Measurements from ENCODE around the gene RND1. TPM values are rescaled to one million over a fixed set of nuclear protein-coding genes. Genes with fewer than 3 reads are reported as not detected.

Gene RND1
- total RNA-seq, 2 experiments from 2014 or later: 4.8 to 5.7 TPM

DNA sequence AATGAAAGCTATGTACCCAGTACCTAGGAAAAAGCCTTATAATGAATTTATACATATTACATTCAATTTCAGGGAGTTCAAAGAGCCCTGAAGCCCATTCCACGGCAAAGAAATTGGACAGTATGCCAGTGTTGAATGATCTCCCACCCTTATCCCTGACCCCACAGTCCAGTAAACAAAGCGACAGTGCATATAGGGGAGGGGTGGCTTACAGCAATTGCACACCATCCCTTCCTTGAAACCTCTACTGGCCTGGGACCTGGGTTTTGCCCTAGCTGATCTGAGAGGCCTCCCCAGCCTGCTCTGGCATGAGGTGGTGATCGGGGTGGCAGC lies 17.3 kb upstream of the RND1 start:
- Histone ChIP-seq H3K27me3 (ENCODE audit: control insufficient read depth in 1 of 2, insufficient read depth in 2 of 2, low read length in 2 of 2) (peaks cover 16 to 22% of the 10 kb centered on the region in 2 experiments), H3K4me1 (ENCODE audit: insufficient read depth, low read length) (no peaks in the 10 kb centered on the region), H3K27ac (ENCODE audit: low read depth in 1 of 2, low read length in 2 of 2) (no peak overlapping the region), H3K9me3 (ENCODE audit: control insufficient read depth in 1 of 2, insufficient read depth in 1 of 2, low read length in 2 of 2) (no peaks in the 10 kb centered on the region), H3K36me3 (ENCODE audit: insufficient read depth, low read length) (no peaks in the 10 kb centered on the region), H3K4me3 (ENCODE audit: low read length) (no peak overlapping the region)
- H3K4me3 Mint-ChIP-seq: no peak overlapping the region
- ATAC-seq (ENCODE audit: poor library complexity) (no peak), DNase-seq (no peak)
- POLR2A ChIA-PET: no interaction called here
- H3K9me3 Mint-ChIP-seq: no peaks in the 10 kb centered on the region
- H3K36me3 Mint-ChIP-seq (ENCODE audit: low read depth): no peaks in the 10 kb centered on the region
- CTCF ChIA-PET: interaction anchor here (1.1 kb wide), 1 partner anchor 30 kb away, joined by 3 read pairs; no protein-coding TSS in a partner anchor
- TF ChIP-seq, protein P1, sequence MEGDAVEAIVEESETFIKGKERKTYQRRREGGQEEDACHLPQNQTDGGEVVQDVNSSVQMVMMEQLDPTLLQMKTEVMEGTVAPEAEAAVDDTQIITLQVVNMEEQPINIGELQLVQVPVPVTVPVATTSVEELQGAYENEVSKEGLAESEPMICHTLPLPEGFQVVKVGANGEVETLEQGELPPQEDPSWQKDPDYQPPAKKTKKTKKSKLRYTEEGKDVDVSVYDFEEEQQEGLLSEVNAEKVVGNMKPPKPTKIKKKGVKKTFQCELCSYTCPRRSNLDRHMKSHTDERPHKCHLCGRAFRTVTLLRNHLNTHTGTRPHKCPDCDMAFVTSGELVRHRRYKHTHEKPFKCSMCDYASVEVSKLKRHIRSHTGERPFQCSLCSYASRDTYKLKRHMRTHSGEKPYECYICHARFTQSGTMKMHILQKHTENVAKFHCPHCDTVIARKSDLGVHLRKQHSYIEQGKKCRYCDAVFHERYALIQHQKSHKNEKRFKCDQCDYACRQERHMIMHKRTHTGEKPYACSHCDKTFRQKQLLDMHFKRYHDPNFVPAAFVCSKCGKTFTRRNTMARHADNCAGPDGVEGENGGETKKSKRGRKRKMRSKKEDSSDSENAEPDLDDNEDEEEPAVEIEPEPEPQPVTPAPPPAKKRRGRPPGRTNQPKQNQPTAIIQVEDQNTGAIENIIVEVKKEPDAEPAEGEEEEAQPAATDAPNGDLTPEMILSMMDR (IDR thresholded peaks at IDR 0.05): no peak
- H3K4me1 Mint-ChIP-seq (ENCODE audit: low read depth): no peaks in the 10 kb centered on the region
- intact Hi-C loops (cut with DNase I, micrococcal nuclease): no loop called here
- H3K27ac Mint-ChIP-seq: no peak overlapping the region
- peaks cover 32% of the 10 kb centered on the region for H3K27me3 Mint-ChIP-seq

DNA sequence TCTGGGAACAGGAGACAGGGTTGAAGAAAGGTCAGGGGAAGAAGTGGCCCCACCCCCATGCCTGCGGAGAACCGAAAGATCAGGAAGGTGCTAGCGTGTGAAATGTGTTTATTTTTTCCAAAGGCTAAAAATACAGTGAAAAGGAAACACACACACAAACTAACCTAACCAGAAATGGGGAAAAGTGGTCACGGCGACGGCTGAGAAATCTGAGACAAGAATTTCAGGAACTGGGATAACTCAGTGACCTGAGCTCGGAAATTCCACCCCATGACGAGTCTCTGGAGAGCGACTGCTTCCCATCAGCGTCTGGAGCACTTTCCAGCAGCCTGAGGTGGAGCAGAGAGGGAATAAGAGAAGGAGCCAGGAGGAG lies 16.6 kb upstream of the RND1 start:
- Mint-ChIP-seq H3K27ac (no peak overlapping the region), H3K4me1 (ENCODE audit: low read depth) (no peaks in the 10 kb centered on the region), H3K27me3 (peaks cover 32% of the 10 kb centered on the region), H3K36me3 (ENCODE audit: low read depth) (no peaks in the 10 kb centered on the region), H3K4me3 (no peak overlapping the region), H3K9me3 (no peaks in the 10 kb centered on the region)
- Histone ChIP-seq H3K4me3 (ENCODE audit: low read length) (no peak overlapping the region), H3K27ac (ENCODE audit: low read depth in 1 of 2, low read length in 2 of 2) (no peak overlapping the region), H3K4me1 (ENCODE audit: insufficient read depth, low read length) (no peaks in the 10 kb centered on the region), H3K36me3 (ENCODE audit: insufficient read depth, low read length) (no peaks in the 10 kb centered on the region), H3K9me3 (ENCODE audit: control insufficient read depth in 1 of 2, insufficient read depth in 1 of 2, low read length in 2 of 2) (no peaks in the 10 kb centered on the region), H3K27me3 (ENCODE audit: control insufficient read depth in 1 of 2, insufficient read depth in 2 of 2, low read length in 2 of 2) (peaks cover 16 to 22% of the 10 kb centered on the region in 2 experiments)
- intact Hi-C loops (cut with DNase I, micrococcal nuclease): no loop called here
- no peak for ATAC-seq (ENCODE audit: poor library complexity)
- CTCF ChIA-PET: interaction anchor here (2.3 kb wide), 1 partner anchor 29 kb away, joined by 5 read pairs; no protein-coding TSS in a partner anchor
- TF ChIP-seq, protein P1 (IDR thresholded peaks at IDR 0.05): no peak
- peak in 2 of 14 experiments; percentile 17 to 25 for DNase-seq
- POLR2A ChIA-PET: interaction anchor here (0.9 kb wide), 1 partner anchor 25 kb away, joined by 4 read pairs; no protein-coding TSS in a partner anchor

DNA sequence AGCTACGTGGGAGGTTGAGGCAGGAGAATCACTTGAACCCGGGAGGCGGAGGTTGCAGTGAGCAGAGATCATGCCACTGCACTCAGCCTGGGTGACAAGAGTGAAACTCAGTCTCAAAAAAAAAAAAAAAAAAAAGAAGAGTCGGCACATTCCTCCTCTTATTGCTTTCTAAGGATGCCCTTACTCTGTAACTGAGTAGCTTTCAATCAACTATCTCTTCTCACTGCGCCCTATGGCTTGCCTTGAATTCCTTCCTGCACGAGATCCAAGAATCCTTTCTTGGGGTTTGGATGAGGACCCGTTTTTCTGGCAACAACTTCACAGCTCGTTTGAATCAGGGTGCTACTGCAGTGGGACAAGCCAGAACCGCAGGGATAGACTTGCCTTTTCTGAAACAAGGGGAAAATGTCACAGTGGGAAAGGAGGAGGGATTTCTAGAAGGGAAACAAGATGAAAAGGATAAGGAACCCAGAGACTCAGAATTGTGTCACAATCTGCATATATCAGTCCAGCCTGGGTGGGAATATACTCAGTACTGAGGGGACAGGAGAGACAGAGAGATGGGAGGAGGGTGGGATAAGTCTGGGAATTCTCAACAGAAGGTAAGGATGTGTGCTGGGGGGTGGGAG lies 16.1 kb upstream of the RND1 start:
- H3K27me3 ChIP-seq (ENCODE audit: control insufficient read depth in 1 of 2, insufficient read depth in 2 of 2, low read length in 2 of 2): peaks cover 16 to 22% of the 10 kb centered on the region in 2 experiments
- no peaks in the 10 kb centered on the region for H3K4me1 ChIP-seq (ENCODE audit: insufficient read depth, low read length)
- intact Hi-C loops (cut with DNase I, micrococcal nuclease): no loop called here
- no peaks in the 10 kb centered on the region for H3K36me3 Mint-ChIP-seq (ENCODE audit: low read depth)
- no peak for DNase-seq
- H3K27ac Mint-ChIP-seq: no peak overlapping the region
- ChIA-PET POLR2A (interaction anchor here (0.9 kb wide), 1 partner anchor 25 kb away, joined by 4 read pairs; no protein-coding TSS in a partner anchor), CTCF (interaction anchor here (2.3 kb wide), 1 partner anchor 29 kb away, joined by 5 read pairs; no protein-coding TSS in a partner anchor)
- H3K4me3 ChIP-seq (ENCODE audit: low read length): no peak overlapping the region
- no peaks in the 10 kb centered on the region for H3K36me3 ChIP-seq (ENCODE audit: insufficient read depth, low read length)
- no peaks in the 10 kb centered on the region for H3K9me3 ChIP-seq (ENCODE audit: control insufficient read depth in 1 of 2, insufficient read depth in 1 of 2, low read length in 2 of 2)
- no peak for ATAC-seq (ENCODE audit: poor library complexity)
- peaks cover 32% of the 10 kb centered on the region for H3K27me3 Mint-ChIP-seq
- H3K9me3 Mint-ChIP-seq: no peaks in the 10 kb centered on the region
- H3K4me3 Mint-ChIP-seq: no peak overlapping the region
- H3K27ac ChIP-seq (ENCODE audit: low read depth in 1 of 2, low read length in 2 of 2): no peak overlapping the region
- no peaks in the 10 kb centered on the region for H3K4me1 Mint-ChIP-seq (ENCODE audit: low read depth)
- TF ChIP-seq, protein P1 (IDR thresholded peaks at IDR 0.05): no peak

All from CD4-positive, alpha-beta T cell (primary cell).